D721Med (cell line): Measurements from ENCODE around the gene SBF2.

Experiments
- DNase-seq: peaks from one replicate; pipeline ENCODE4 v3.0.0; 2011; ENCODE audit warnings: low spot score; ENCODE audit not compliant: insufficient read length
- FAIRE-seq: peaks from 2 replicates; lab custom pipeline; 2011; peaks lifted over from hg19 to GRCh38; lab: Jason Lieb, UNC
- TF ChIP-seq, protein P1 (sequence below): IDR thresholded peaks from 2 replicates; pipeline ENCODE4 v1.5.1; 2012; ENCODE audit warnings: mild to moderate bottlenecking, control low read depth; ENCODE audit not compliant: insufficient read depth; ENCODE audit errors: missing control alignments

SBF2 gene

DNA sequence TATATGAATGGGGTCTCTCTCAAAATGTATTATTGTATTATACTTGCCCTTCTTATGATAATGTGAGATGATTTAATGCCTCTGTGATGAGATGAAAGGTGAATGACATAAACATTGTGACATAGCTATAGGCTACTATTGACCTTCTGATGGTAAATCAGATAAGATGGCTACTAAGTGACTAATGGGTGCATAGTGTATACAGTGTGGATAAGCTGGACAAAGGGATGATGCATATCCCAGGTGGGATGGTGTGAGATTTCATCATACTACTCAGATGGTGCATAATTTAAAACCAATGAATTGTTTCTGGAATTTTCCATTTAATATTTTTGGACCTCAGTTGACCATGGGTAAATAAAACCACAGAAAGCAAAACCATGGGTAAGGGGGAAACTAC is 243.5 kb downstream of the SBF2 start:
- DNase-seq, result no peak
- FAIRE-seq, result no peak
- TF ChIP-seq, protein P1, sequence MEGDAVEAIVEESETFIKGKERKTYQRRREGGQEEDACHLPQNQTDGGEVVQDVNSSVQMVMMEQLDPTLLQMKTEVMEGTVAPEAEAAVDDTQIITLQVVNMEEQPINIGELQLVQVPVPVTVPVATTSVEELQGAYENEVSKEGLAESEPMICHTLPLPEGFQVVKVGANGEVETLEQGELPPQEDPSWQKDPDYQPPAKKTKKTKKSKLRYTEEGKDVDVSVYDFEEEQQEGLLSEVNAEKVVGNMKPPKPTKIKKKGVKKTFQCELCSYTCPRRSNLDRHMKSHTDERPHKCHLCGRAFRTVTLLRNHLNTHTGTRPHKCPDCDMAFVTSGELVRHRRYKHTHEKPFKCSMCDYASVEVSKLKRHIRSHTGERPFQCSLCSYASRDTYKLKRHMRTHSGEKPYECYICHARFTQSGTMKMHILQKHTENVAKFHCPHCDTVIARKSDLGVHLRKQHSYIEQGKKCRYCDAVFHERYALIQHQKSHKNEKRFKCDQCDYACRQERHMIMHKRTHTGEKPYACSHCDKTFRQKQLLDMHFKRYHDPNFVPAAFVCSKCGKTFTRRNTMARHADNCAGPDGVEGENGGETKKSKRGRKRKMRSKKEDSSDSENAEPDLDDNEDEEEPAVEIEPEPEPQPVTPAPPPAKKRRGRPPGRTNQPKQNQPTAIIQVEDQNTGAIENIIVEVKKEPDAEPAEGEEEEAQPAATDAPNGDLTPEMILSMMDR, result no peak

DNA sequence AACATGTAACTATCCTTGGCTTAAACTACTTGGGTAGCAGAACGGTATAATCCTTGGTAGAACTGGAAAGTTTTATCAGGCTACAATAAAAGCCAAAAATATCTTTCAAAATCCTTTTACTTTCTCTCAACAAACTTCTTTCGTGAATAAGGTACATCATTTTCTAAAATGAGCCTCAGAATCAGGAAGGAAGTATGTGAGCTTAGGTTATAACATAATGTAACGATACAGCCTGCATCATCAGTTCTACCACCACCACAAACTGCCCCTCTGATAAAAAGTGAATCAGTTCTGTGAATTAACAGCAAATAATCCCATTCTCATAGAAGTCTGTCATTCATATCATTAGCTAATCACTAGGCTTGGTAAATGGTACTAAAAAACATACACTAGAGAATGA is 244.3 kb downstream of the SBF2 start:
- no peak for DNase-seq
- FAIRE-seq, result no peak
- TF ChIP-seq, protein P1, result no peak

DNA sequence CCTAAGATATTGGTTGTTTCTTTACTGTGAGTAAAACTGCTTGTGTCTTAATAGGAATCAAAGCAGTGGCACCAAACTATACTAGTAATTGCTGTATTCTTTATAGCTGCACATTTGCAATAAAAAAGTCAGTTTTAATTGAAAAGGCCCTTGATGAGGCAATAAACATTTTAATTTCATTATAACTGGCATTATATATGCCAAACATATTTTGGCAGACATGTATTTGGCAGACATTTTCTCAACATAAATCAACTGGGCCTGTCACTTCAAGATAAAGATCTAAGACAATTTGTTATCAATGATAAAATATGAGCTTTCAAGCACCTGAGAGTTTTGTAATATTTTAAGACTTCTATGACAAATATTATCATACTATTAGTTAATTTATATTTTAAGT is 245.7 kb downstream of the SBF2 start:
- FAIRE-seq (no peak), DNase-seq (no peak)
- TF ChIP-seq, protein P1, result no peak

DNA sequence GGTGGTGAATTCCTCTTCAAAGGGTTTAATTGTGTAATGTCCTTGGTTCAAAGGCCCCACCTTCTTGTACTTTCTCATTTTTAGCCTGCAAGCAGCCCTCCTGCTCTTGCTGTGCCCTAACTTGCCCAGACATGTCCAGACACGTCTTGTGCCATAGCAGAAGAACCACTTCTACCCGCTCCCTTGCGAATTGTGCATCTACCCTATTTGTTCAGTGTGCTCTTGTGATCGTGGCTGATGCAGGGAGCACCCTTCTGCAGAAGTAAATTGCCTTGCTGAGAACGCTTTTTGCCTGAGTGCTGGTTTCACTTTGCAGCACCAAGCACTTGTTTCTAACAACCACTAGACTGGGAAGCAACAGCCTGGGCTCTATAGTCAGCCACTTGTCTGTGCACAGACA is 249.4 kb downstream of the SBF2 start:
- DNase-seq, result no peak
- TF ChIP-seq, protein P1, result no peak
- no peak for FAIRE-seq

DNA sequence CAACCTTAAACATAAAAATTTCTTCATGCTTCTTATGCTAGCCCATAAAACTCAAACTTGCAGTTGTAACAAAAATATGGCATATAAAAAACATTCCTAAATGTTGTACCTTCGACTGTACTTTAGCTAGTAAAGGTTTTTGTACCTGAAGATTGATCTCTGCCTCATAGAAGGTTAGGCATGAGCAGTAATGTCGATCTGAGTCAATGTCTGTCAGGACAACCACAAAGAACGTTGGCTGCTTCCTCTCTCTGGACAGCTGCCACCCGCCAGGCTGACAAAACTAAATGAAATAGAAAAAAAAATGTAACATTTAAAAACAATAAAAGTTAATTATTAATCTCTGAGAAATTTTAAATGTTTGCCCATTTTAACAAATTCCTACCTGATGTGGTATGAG is 251.3 kb downstream of the SBF2 start:
- FAIRE-seq, result no peak
- TF ChIP-seq, protein P1, result no peak
- no peak for DNase-seq

DNA sequence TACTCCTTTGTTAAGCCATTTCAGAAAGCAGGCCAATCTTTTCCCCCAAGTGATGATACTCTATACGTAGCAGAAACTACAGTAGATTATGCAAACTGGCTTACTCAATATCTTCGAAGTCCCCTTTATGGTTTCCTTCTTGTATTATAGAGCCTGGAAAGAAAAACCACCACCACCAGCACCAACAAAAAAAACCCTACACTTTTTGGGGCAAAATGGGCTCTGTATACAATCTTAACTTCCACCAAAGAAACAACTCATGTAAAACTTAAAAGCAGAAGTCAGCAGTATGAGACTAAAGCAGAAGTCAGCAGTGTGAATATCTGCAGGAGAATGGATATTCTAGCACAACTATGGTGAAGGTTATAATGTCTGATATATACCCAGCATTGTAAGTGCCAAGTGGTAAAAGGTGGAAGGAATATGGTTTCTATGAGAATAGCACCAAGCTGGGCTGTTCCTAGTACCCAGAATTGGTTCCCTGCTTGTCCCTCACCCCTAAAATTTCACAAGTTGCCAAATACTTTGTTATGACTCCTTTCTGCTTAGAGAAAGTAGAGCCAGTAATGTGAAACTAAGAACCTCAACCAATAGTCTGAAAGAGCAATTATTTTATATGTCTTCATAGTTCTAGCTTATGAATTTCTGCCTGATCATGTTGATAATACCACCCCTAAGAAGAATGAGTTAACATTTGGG is 252.1 kb downstream of the SBF2 start:
- DNase-seq (no peak), FAIRE-seq (no peak)
- TF ChIP-seq, protein P1, result no peak

DNA sequence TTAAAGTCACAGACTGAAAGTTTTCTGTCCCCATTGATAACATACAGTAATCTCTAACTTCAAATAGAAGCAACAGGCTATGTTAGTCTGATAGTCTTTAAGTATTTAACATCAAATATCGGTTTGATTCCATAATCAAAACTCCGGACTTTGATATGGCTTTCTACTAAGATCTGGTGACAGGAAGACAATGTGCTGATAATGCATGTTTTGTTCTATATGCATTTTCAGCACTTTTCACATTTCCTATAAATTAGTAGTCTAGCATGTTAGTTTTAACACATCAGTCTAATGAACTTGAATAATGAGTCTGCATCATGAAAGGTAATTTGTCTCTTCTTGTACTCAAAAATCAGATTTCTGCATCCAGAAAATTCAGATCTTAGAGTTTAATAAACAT is 252.7 kb downstream of the SBF2 start:
- no peak for DNase-seq
- TF ChIP-seq, protein P1, result no peak
- FAIRE-seq, result no peak
